Transverse colon (tissue), 4 donors: ENCODE measurements around the gene PRKCA. TPM values are rescaled to one million over a fixed set of nuclear protein-coding genes. Genes with fewer than 3 reads are reported as not detected.

ENCODE experiments used
- DNase-seq: peaks from one replicate; pipeline ENCODE4 v3.0.0-alpha.2; 2019
- H3K27ac ChIP-seq, 4 donors: fragments of 200-600 bp; sonication (generic); 2 replicates each; pipeline ENCODE4 v1.5.1; 2016 to 2018; ENCODE audit warnings: inconsistent platforms in 4 of 4
- H3K27me3 ChIP-seq: fragments of 200-600 bp; sonication (generic); 2 replicates; pipeline ENCODE4 v1.5.1; 2017; ENCODE audit warnings: inconsistent platforms
- H3K36me3 ChIP-seq, 4 donors: fragments of 200-600 bp; sonication (generic); 2 replicates each; pipeline ENCODE4 v1.5.1; 2017 to 2019; ENCODE audit warnings: inconsistent platforms in 4 of 4
- H3K4me1 ChIP-seq, 4 donors: fragments of 200-600 bp; sonication (generic); 2 replicates each; pipeline ENCODE4 v1.5.1; 2017 to 2020; ENCODE audit warnings: inconsistent platforms in 4 of 4
- H3K4me3 ChIP-seq, 4 donors: fragments of 200-600 bp; sonication (generic); 1 replicate in 1 of 4; 2 replicates in 3 of 4; pipeline versions ENCODE4 v1.5.1 to v1.6.1; 2017 to 2019; ENCODE audit warnings: inconsistent platforms in 4 of 4
- H3K9me3 ChIP-seq, 2 donors: fragments of 200-600 bp; sonication (generic); 2 replicates each; pipeline ENCODE4 v1.5.1; 2017 to 2019; ENCODE audit warnings: inconsistent platforms in 2 of 2
- CTCF ChIP-seq, 5 experiments: fragments of 200-600 bp in 3 of 5; fragments of 450-650 bp in 2 of 5; sonication (generic) in 3 of 5; IDR thresholded peaks; 1 replicate in 2 of 5; 2 replicates in 3 of 5; pipeline ENCODE4 v1.5.1; 2016 to 2017; ENCODE audit warnings: antibody characterized with exemption in 5 of 5, inconsistent platforms in 3 of 5, mild to moderate bottlenecking in 2 of 5, moderate library complexity in 1 of 5
- EP300 ChIP-seq: sonication (generic); formaldehyde crosslinking; IDR thresholded peaks from one replicate; pipeline ENCODE4 v1.6.1; 2017; ENCODE audit warnings: antibody characterized with exemption, low read depth
- POLR2A ChIP-seq: fragments of 450-650 bp; IDR thresholded peaks from one replicate; pipeline ENCODE4 v1.6.1; 2016; ENCODE audit warnings: antibody characterized with exemption, mild to moderate bottlenecking, moderate library complexity
- POLR2AphosphoS5 ChIP-seq, 3 donors: sonication (generic); formaldehyde crosslinking; IDR thresholded peaks; one replicate each; pipeline ENCODE4 v1.6.1; 2016; ENCODE audit warnings: antibody characterized with exemption in 3 of 3
- WGBS, 2 donors: methylation state at CpG; one replicate each; pipeline ENCODE4 v1.1.5; 2018; ENCODE audit warnings: low coverage in 1 of 2; 5-methylcytosine and 5-hydroxymethylcytosine counted together
- in situ Hi-C, 4 donors: fragments of 200-750 bp; cut with MboI; loops; one replicate each; pipeline versions ENCODE4 v1.15.0 to v1.15.1; 2017; ENCODE audit warnings: low sequenced_read_pairs in 3 of 4, low pct_ligation_motif_present in 1 of 4, low pct_unique_long_range_greater_than_20kb in 1 of 4
- intact Hi-C: fragments of 100-400 bp; cut with DNase I; formaldehyde crosslinking; loops from one replicate; pipeline ENCODE4 v1.15.1; 2023; ENCODE audit warnings: low total_unique reads
- total RNA-seq, 4 donors: library from RNA; depleted of rRNA; stranded (reverse); fragments of >200 nt; gene quantifications; one replicate each; pipeline ENCODE4 v1.1.0, GENCODE V29; 2016

PRKCA gene
- total RNA-seq, 4 donors from 2014 or later = 16.1 to 49.7 (median 31.7) TPM

GRCh38 chr17:66369830-66370229 lies 67.4 kb downstream of the PRKCA start:
- intact Hi-C loops (no loop called here), in situ Hi-C loops (no loop called here)
- 81 to 93% methylated on average over 3 to 4 of the region's 4 CpGs for WGBS, 2 donors
- Histone ChIP-seq H3K27ac (no peak overlapping the region), H3K36me3 (no peaks in the 10 kb centered on the region), H3K27me3 (no peaks in the 10 kb centered on the region), H3K4me1 (peaks cover 5 to 27% (median 12%) of the 10 kb centered on the region in 4 donors), H3K9me3 (no peaks in the 10 kb centered on the region), H3K4me3 (no peak overlapping the region)
- no peak for DNase-seq
- TF ChIP-seq EP300 (no peak), POLR2A (no peak), CTCF (IDR thresholded peaks at IDR 0.05) (no peak), POLR2AphosphoS5 (IDR thresholded peaks at IDR 0.05) (no peak)

GRCh38 chr17:66371561-66371960 lies 69.1 kb downstream of the PRKCA start:
- no peaks in the 10 kb centered on the region for H3K27me3 ChIP-seq
- H3K4me3 ChIP-seq = no peak overlapping the region
- no peak for DNase-seq
- WGBS, 2 donors = 91 to 96% methylated on average over 7 of the region's 7 CpGs
- no peak overlapping the region for H3K27ac ChIP-seq
- intact Hi-C loops = no loop called here
- H3K4me1 ChIP-seq = peaks cover 13 to 28% (median 19%) of the 10 kb centered on the region in 4 donors
- H3K36me3 ChIP-seq = no peaks in the 10 kb centered on the region
- in situ Hi-C loops = no loop called here
- no peaks in the 10 kb centered on the region for H3K9me3 ChIP-seq
- TF ChIP-seq POLR2A = no peak
- TF ChIP-seq EP300 = no peak
- TF ChIP-seq POLR2AphosphoS5 (IDR thresholded peaks at IDR 0.05) = no peak
- TF ChIP-seq CTCF (IDR thresholded peaks at IDR 0.05) = no peak

DNA sequence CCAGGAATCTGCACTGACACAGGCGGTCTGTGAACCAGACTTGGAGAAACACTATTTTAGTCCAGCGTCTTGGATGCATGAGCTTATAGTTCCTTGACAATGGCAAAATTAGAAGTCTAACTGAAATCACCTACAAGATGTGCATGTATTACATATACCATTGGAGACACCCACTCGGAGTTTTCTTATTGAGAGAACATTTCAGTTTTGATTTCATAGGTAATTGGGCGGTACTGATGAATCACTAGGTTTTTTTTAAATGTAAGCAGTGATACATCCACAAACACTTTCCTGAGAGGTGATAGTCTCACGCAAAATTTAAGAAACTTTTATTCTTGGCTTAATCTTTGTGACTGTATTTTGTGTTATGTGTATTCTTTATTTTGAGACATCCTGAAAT lies 69.8 kb downstream of the PRKCA start:
- H3K27ac ChIP-seq = no peak overlapping the region
- peaks cover 13 to 35% (median 21%) of the 10 kb centered on the region in 4 donors for H3K4me1 ChIP-seq
- 83 to 94% methylated on average over 4 to 5 of the region's 5 CpGs for WGBS, 2 donors
- H3K27me3 ChIP-seq = no peaks in the 10 kb centered on the region
- no peaks in the 10 kb centered on the region for H3K36me3 ChIP-seq
- in situ Hi-C loops = no loop called here
- intact Hi-C loops = no loop called here
- no peaks in the 10 kb centered on the region for H3K9me3 ChIP-seq
- no peak overlapping the region for H3K4me3 ChIP-seq
- no peak for DNase-seq
- TF ChIP-seq POLR2AphosphoS5 (IDR thresholded peaks at IDR 0.05) (no peak), CTCF (IDR thresholded peaks at IDR 0.05) (no peak), POLR2A (no peak), EP300 (no peak)

DNA sequence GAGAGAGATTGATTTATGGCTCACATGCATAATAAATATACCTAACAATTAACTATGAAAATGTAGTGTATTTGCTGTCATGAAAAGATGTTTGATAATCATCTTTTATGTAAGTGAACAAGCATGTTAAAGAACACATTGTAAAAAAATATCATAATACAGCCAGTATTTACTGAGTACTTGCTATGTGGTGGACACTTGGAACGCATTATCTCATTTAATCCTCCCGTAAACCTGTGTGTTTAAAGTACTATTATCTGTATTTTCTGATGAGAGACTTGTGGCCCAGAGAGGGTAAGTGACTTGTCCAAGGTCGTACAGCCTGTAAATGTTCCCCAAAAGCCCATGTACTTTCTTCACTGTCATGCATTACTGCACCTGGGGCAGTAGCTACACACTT lies 70.7 kb downstream of the PRKCA start:
- Histone ChIP-seq H3K27ac (no peak overlapping the region), H3K27me3 (no peaks in the 10 kb centered on the region), H3K9me3 (no peaks in the 10 kb centered on the region), H3K4me1 (peaks cover 13 to 36% (median 21%) of the 10 kb centered on the region in 4 donors), H3K4me3 (no peak overlapping the region), H3K36me3 (no peaks in the 10 kb centered on the region)
- DNase-seq = no peak
- intact Hi-C loops (no loop called here), in situ Hi-C loops (no loop called here)
- TF ChIP-seq POLR2A (no peak), POLR2AphosphoS5 (IDR thresholded peaks at IDR 0.05) (no peak), CTCF (IDR thresholded peaks at IDR 0.05) (no peak), EP300 (no peak)
- 85 to 89% methylated on average over 3 of the region's 3 CpGs for WGBS, 2 donors
